Rectal smooth muscle tissue (tissue), 1 donor: Measurements from ENCODE around the gene PLA2G12A.
"Not testable (repeated sequence)": the region's sequence is repeated elsewhere in the genome, so short reads cannot be mapped to it uniquely, and the experiment has no call there.

ENCODE experiments used
- H3K27ac ChIP-seq: one replicate; pipeline ENCODE4 v1.7.0; 2013; ENCODE audit warnings: low read depth, low read length, inconsistent platforms
- H3K27me3 ChIP-seq: one replicate; pipeline ENCODE4 v1.7.0; 2013; ENCODE audit warnings: low read length; ENCODE audit not compliant: control insufficient read depth, insufficient read depth
- H3K36me3 ChIP-seq: one replicate; pipeline ENCODE4 v1.7.0; 2013; ENCODE audit warnings: low read length; ENCODE audit not compliant: control insufficient read depth, insufficient read depth
- H3K4me1 ChIP-seq: one replicate; pipeline ENCODE4 v1.7.0; 2013; ENCODE audit warnings: low read length; ENCODE audit not compliant: control insufficient read depth, insufficient read depth
- H3K4me3 ChIP-seq: one replicate; pipeline ENCODE4 v1.7.0; 2013; ENCODE audit warnings: low read length
- H3K9ac ChIP-seq: one replicate; pipeline ENCODE4 v1.7.0; 2013; ENCODE audit warnings: low read length

PLA2G12A gene

GRCh38 chr4:109690690-109691410, 39.0 kb downstream of the PLA2G12A start:
- no peak overlapping the region for H3K4me3 ChIP-seq
- H3K27ac ChIP-seq, result no peak overlapping the region
- H3K4me1 ChIP-seq, result no peaks in the 10 kb centered on the region
- H3K9ac ChIP-seq, result no peak overlapping the region
- peaks cover 10% of the 10 kb centered on the region for H3K36me3 ChIP-seq
- no peaks in the 10 kb centered on the region for H3K27me3 ChIP-seq

DNA sequence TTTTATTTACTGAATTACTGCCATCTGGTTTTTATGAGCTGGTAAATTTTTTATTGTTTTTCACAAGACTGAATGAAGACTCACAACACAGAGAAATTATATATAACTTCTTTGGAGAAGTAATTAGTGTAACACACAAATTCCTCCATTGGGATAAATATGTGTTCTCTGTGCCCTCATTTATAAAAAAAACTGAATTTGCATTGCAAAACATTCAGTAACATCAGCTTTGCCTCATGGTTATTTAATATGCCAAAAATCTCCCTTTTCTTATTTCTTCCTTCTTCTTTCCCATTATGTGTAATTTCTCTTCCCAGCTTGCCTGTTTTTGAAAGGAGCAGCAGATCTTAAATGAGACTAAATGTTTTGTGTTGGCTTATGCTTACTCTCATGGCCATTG, 45.1 kb downstream of the PLA2G12A start:
- no peak overlapping the region for H3K4me3 ChIP-seq
- H3K27ac ChIP-seq, result no peak overlapping the region
- H3K9ac ChIP-seq, result no peak overlapping the region
- H3K4me1 ChIP-seq, result no peaks in the 10 kb centered on the region
- H3K27me3 ChIP-seq, result no peaks in the 10 kb centered on the region
- H3K36me3 ChIP-seq, result peaks cover 2% of the 10 kb centered on the region

DNA sequence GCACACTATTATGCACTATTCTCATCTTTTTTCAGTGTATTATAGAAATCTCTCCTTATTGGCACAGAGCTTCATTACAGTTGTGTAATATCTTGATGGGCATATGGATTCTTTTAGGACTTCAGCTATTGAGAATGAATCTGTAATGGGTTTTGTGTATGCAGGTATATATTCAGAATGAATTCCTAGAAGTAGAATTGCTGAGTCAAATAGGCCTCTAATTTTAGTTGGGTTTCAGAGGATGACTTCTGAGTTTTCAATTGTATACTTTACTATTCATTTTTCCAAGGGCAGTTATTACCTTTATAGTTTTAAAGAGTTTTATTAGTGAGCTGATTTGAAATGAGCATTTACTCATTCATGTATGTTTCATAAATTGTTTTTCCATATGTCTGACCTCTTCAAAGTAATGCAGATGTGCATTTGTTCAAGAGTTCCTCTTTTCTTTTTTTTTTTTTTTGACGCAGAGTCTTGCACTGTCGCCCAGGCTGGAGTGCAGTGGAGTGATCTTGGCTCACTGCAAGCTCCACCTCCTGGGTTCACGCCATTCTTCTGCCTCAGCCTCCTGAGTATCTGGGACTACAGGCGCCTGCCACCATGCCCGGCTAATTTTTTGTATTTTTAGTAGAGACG, 46.1 kb downstream of the PLA2G12A start:
- Histone ChIP-seq H3K4me1 (no peaks in the 10 kb centered on the region), H3K9ac (no peak overlapping the region), H3K27me3 (no peaks in the 10 kb centered on the region), H3K36me3 (peaks cover 2% of the 10 kb centered on the region), H3K27ac (no peak overlapping the region), H3K4me3 (no peak overlapping the region)

DNA sequence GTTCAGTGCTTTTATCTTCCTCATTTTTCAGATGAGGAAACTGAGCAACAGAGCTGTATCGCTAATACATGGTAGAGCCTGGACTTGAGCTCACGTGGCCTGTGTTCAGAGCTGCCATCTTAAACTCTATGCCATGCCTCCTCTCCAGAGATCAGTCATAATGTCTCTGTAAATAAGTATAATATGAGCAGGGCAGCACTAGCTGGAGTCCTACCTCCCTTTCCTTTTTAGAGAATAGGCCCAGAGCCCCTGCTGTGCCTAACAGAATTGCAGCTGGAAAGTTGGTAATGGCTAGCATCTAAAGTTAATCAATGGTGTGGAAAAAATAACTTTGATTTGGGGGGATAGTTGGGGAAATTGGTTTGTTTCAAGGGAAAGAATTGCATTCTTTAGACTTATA, 47.0 kb downstream of the PLA2G12A start:
- Histone ChIP-seq H3K36me3 (peaks cover 2% of the 10 kb centered on the region), H3K9ac (no peak overlapping the region)

GRCh38 chr4:109678925-109679324, 50.9 kb downstream of the PLA2G12A start:
- not testable (repeated sequence) for H3K4me3 ChIP-seq, H3K27me3 ChIP-seq, H3K4me1 ChIP-seq, H3K27ac ChIP-seq, H3K36me3 ChIP-seq, H3K9ac ChIP-seq

More for the DNA sequence above, 47.0 kb downstream of the PLA2G12A start:
- Histone ChIP-seq H3K27ac (no peak overlapping the region), H3K4me1 (no peaks in the 10 kb centered on the region), H3K4me3 (no peak overlapping the region), H3K27me3 (no peaks in the 10 kb centered on the region)

DNA sequence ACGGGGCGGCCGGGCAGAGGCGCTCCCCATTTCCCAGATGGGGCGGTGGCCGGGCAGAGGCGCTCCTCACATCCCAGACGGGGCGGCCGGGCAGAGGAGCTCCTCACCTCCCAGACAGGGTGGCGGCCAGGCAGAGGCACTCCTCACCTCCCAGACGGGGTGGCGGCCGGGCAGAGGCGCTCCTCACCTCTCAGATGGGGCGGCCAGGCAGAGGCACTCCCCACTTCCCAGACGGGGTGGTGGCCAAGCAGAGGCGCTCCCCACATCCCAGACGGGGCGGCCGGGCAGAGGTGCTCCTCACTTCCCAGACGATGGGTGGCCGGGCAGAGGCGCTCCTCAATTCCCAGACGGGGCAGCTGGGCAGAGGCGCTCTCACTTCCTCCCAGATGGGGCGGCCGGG, 51.4 kb downstream of the PLA2G12A start:
- H3K4me1 ChIP-seq, H3K4me3 ChIP-seq, H3K27ac ChIP-seq: not testable (repeated sequence)

GRCh38 chr4:109676886-109677285, 53.0 kb downstream of the PLA2G12A start:
- H3K27me3 ChIP-seq, result no peaks in the 10 kb centered on the region
- no peaks in the 10 kb centered on the region for H3K4me1 ChIP-seq
- H3K36me3 ChIP-seq, result no peaks in the 10 kb centered on the region
- H3K27ac ChIP-seq, result no peak overlapping the region
- H3K4me3 ChIP-seq, result no peak overlapping the region
- H3K9ac ChIP-seq, result no peak overlapping the region

More for the DNA sequence above, 51.4 kb downstream of the PLA2G12A start:
- H3K36me3 ChIP-seq, H3K9ac ChIP-seq, H3K27me3 ChIP-seq: not testable (repeated sequence)

DNA sequence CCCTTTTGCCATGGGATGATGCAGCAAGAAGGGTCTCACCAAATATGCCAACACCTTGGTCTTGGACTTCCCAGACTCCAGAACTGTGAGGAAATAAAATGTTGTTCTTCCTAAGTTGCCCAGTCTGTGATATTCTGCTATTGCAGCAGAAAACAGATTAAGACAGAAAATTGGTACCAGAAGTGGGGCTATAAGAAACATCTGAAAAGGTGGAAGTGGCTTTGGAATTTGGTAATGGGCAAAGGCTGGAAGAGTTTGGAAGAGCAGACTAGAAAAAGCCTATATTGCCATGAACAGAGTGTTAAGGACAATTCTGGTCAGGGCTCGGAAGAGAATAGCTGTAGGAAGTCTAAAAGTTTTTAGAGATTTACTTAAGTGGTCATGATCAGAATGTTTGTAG, 54.0 kb downstream of the PLA2G12A start:
- no peaks in the 10 kb centered on the region for H3K27me3 ChIP-seq
- no peak overlapping the region for H3K27ac ChIP-seq
- no peaks in the 10 kb centered on the region for H3K4me1 ChIP-seq
- no peak overlapping the region for H3K4me3 ChIP-seq
- no peaks in the 10 kb centered on the region for H3K36me3 ChIP-seq
- H3K9ac ChIP-seq, result no peak overlapping the region

DNA sequence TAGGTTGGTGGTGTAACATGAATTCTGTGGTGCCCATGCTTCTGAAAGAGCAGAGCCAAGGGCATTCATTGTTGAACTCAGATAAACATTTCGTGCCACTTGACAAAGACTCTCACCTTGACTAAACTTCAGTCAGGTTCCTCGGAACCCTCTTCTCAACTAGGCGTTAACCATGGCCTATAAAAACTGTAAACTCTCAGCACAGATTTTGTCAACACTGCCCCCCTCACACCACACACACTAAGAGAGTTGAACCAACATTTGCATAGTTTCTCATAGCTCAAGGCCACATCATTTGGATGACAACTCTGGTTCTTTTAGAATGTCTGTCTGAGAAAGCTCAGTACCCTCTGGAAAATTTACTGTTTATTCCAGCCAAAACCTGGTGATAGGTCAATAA, 54.7 kb downstream of the PLA2G12A start:
- Histone ChIP-seq H3K36me3 (no peaks in the 10 kb centered on the region), H3K4me1 (no peaks in the 10 kb centered on the region), H3K27me3 (no peaks in the 10 kb centered on the region), H3K27ac (no peak overlapping the region), H3K4me3 (no peak overlapping the region), H3K9ac (no peak overlapping the region)

GRCh38 chr4:109673303-109673702, 56.6 kb downstream of the PLA2G12A start:
- H3K36me3 ChIP-seq, result no peaks in the 10 kb centered on the region
- H3K27me3 ChIP-seq, result no peaks in the 10 kb centered on the region
- no peak overlapping the region for H3K27ac ChIP-seq
- H3K9ac ChIP-seq, result no peak overlapping the region
- no peaks in the 10 kb centered on the region for H3K4me1 ChIP-seq
- no peak overlapping the region for H3K4me3 ChIP-seq

- H3K4me3 ChIP-seq, result no peak overlapping the region
- H3K9ac ChIP-seq, result no peak overlapping the region
- no peaks in the 10 kb centered on the region for H3K27me3 ChIP-seq
- no peaks in the 10 kb centered on the region for H3K36me3 ChIP-seq
- no peaks in the 10 kb centered on the region for H3K4me1 ChIP-seq
- no peak overlapping the region for H3K27ac ChIP-seq
These were observed 57.5 kb downstream of the PLA2G12A start for GRCh38 chr4:109672169-109672930.

DNA sequence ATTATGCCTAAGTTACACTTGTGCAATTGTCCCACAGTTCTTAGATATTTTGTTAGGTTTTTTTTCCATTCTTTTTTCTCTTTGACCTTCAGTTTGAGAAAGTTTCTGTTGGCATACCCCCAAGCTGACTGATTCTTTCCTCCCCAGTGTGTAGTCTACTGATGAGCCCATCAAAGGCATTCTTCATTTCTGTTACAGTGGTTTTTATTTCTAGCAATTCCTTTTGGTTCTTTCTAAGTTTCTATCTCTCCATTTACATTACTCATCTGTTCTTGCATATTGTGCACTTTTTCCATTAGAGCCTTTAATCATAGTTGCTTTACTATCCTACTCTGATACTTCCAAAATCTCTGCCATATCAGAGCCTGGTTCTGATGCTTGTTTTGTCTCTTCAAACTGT, 58.5 kb downstream of the PLA2G12A start:
- H3K9ac ChIP-seq, result no peak overlapping the region
- no peaks in the 10 kb centered on the region for H3K36me3 ChIP-seq
- H3K27ac ChIP-seq, result no peak overlapping the region
- no peaks in the 10 kb centered on the region for H3K27me3 ChIP-seq
- no peak overlapping the region for H3K4me3 ChIP-seq
- no peaks in the 10 kb centered on the region for H3K4me1 ChIP-seq
